Muscle layer of colon (tissue), 2 donors: ENCODE data around the gene CCHCR1.
"Not testable (repeated sequence)": the region's sequence is repeated elsewhere in the genome, so short reads cannot be mapped to it uniquely, and the experiment has no call there.

Experiments
- H3K27ac ChIP-seq: one replicate; pipeline ENCODE4 v1.7.0; 2013; ENCODE audit warnings: low read depth, mild to moderate bottlenecking, low read length, moderate library complexity
- H3K27me3 ChIP-seq, 2 donors: one replicate each; pipeline ENCODE4 v1.7.0; 2013; ENCODE audit warnings: low read length in 2 of 2, mild to moderate bottlenecking in 2 of 2; ENCODE audit not compliant: insufficient read depth in 2 of 2, control insufficient read depth in 1 of 2
- H3K36me3 ChIP-seq: one replicate; pipeline ENCODE4 v1.7.0; 2013; ENCODE audit warnings: mild to moderate bottlenecking, low read length; ENCODE audit not compliant: insufficient read depth
- H3K4me1 ChIP-seq: one replicate; pipeline ENCODE4 v1.7.0; 2013; ENCODE audit warnings: mild to moderate bottlenecking, low read length; ENCODE audit not compliant: insufficient read depth
- H3K4me3 ChIP-seq, 2 donors: one replicate each; pipeline ENCODE4 v1.7.0; 2013; ENCODE audit warnings: low read length in 2 of 2, low read depth in 1 of 2, mild to moderate bottlenecking in 1 of 2, moderate library complexity in 1 of 2
- H3K9ac ChIP-seq: one replicate; pipeline ENCODE4 v1.7.0; 2013; ENCODE audit warnings: low read length
- H3K9me3 ChIP-seq: one replicate; pipeline ENCODE4 v1.7.0; 2013; ENCODE audit warnings: mild to moderate bottlenecking, low read length
- donor health status: abdominal sarcoma.
- donor health status: Adenocarcinoma of cecum.

Gene CCHCR1, protein sequence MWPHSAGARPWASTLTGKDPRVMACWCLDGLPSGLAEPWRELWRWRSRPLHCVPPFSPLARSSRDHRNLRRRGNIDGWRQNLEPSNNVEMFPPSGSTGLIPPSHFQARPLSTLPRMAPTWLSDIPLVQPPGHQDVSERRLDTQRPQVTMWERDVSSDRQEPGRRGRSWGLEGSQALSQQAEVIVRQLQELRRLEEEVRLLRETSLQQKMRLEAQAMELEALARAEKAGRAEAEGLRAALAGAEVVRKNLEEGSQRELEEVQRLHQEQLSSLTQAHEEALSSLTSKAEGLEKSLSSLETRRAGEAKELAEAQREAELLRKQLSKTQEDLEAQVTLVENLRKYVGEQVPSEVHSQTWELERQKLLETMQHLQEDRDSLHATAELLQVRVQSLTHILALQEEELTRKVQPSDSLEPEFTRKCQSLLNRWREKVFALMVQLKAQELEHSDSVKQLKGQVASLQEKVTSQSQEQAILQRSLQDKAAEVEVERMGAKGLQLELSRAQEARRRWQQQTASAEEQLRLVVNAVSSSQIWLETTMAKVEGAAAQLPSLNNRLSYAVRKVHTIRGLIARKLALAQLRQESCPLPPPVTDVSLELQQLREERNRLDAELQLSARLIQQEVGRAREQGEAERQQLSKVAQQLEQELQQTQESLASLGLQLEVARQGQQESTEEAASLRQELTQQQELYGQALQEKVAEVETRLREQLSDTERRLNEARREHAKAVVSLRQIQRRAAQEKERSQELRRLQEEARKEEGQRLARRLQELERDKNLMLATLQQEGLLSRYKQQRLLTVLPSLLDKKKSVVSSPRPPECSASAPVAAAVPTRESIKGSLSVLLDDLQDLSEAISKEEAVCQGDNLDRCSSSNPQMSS

DNA sequence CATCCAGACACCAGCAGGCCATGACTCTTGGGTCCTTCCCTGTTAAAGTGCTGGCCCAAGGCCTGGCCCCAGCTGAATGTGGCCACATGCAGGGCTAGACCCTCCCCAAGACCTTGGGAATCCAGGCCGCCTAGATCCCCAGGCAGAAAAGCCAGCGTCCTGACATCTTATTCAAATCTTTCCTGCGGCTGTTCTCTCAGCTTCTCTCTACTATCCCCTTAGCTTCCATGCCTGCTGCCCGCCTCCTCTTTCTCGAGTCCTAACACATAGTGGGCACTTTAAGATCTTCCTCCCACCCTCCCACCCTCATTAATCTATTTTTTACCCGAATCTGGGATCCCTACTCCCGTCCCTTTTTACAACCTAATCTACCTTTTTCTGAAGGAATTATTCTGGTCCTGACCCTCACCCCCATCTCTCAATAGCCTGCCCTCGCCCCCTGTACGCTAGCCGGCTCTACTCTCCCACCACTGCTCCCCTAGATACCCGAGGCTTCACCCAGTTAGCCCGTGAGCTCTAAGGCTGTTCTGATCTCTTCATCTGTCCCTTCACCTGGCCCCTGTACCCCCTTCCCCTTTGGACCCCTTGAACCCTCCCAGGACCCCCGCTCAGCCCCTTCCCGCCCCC is at the start of gene CCHCR1:
CCHCR1 (minus strand) TSS at position 290 of the 627 bp plus-strand sequence; CDS start at position 88, 202 bp downstream.
- no peaks in the 10 kb centered on the region for H3K9me3 ChIP-seq
- H3K36me3 ChIP-seq = peaks cover 20% of the 10 kb centered on the region
- H3K27me3 ChIP-seq = no peaks in the 10 kb centered on the region
- peak within 1 kb of the TSS; percentile 61 for H3K9ac ChIP-seq
- H3K4me1 ChIP-seq = peaks cover 19% of the 10 kb centered on the region
- peak within 1 kb of the TSS; percentile 48 to 94 for H3K4me3 ChIP-seq
- peak within 1 kb of the TSS; percentile 67 for H3K27ac ChIP-seq

DNA sequence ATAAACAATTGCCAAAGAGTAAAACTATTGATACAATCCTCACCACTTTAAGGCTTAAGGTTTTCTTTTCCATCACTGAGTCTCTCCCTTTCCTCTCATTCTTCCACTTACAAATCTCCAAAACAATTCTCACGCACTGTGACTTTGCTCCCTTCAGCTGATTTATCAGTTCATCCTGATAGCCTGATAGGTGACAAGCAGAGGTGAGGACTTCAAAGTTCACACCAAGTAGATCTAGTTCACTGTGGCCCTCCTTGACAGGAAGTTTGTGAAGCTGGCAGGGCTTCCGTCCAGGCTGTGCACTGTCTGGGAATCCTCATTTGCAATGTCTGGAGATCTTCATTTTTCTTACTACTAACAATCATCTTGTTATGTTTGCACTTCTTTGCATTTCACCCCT is 48.0 kb upstream of the CCHCR1 start:
- no peaks in the 10 kb centered on the region for H3K9me3 ChIP-seq
- no peaks in the 10 kb centered on the region for H3K36me3 ChIP-seq
- no peak overlapping the region for H3K4me3 ChIP-seq
- H3K9ac ChIP-seq = no peak overlapping the region
- no peaks in the 10 kb centered on the region for H3K27me3 ChIP-seq
- H3K4me1 ChIP-seq = peaks cover 12% of the 10 kb centered on the region
- H3K27ac ChIP-seq = no peak overlapping the region

DNA sequence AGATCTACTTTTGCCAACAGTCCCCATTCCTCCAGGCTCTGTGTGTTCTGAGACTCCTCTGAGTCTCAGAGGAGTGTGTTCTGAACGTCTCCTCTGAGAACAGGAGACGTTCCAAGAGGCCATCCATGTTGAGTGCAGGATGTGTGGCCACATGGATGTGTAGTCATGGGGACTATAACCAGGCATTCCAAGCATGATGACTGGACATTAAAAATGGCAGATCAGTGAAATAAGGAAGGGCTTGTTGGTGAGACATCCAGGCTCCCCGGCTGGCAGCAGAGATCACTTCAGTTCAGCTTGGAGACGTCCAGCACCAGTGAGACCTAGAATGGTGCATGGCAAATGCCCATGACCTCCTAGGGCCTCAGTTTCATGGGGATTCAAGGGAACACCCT is 47.1 kb upstream of the CCHCR1 start:
- Histone ChIP-seq H3K27ac (no peak overlapping the region), H3K4me3 (peak overlapping the region in 1 of 2 donors; percentile 57)

DNA sequence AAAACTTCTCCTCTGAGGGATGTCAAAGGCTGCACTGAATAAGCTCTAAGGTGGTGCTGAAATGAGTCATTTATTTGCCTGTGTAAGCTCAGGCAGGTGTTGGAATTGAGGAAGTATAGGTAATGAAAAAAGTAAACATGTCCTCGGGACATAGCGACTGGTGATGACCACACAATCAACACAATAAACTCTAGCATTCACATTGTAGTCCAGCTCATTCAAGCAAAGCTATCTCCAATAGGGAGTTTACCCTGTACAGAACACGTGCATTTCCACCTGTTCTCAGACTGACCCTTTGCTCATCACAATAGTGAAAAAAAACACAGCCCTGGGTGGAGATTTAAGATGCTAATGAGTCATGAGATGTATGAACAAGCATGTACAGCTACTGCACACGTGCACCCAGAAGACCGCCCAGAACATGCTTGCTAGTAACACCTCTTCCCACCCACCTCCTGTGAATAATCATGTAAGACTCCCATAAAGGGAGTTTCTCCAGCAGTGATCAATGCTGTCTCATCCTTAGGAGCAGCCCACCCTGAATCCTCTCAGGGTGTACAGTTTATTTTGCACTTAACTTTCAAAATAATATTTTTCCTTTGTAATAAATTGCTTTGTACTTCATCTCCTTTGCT is 45.9 kb upstream of the CCHCR1 start:
- H3K27me3 ChIP-seq = no peaks in the 10 kb centered on the region
- no peaks in the 10 kb centered on the region for H3K9me3 ChIP-seq
- H3K27ac ChIP-seq = peak overlapping the region; percentile 75
- H3K4me3 ChIP-seq = peak overlapping the region; percentile 54 to 57
- peaks cover 12% of the 10 kb centered on the region for H3K4me1 ChIP-seq
- no peak overlapping the region for H3K9ac ChIP-seq
- no peaks in the 10 kb centered on the region for H3K36me3 ChIP-seq

More for the DNA sequence above, 47.1 kb upstream of the CCHCR1 start:
- H3K36me3 ChIP-seq = no peaks in the 10 kb centered on the region
- H3K9ac ChIP-seq = no peak overlapping the region
- peaks cover 12% of the 10 kb centered on the region for H3K4me1 ChIP-seq
- H3K27me3 ChIP-seq = no peaks in the 10 kb centered on the region
- no peaks in the 10 kb centered on the region for H3K9me3 ChIP-seq

DNA sequence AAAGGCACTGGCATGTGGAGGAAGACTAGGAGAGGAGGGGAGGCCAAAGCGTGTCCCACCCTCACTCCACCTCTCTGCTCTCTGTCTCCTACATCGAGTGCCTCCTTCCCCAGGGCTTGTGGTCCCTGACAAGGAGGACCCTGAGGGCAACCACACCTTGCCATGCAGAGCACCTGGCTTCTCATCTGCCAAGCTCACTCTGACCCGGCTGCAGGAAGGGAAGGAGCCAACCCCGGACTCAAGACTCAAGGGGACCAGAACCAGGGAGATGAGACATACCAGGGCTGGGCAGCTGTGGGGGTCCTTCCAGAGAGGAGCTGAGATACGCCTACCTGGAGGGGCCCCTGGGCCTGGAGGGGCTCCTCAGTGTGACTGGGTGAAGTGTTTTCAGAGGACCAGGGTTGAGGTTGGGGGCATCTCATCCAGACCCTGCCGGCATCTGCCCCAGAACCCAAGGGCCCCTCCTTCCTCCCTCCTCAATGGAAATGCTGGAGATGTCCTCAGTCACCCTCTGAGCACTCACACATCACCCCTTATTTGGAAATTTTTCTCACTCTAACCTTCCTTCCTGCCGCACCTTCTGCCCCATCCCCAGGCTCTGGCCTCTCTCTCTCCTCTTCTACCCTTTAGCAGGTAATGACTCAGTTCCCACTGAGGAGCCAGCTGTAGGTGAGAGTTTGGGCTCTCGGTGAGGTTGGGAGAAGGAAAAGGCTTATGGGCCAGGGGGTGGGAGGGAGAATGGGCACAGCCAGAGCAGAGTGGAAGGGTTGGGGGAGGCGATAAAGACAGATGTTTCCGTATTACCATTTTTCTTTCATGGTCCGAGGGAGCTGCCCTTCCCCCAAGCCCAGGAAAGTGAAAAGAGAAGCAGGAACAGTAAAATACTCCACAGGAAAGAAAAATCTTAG is 44.9 kb upstream of the CCHCR1 start:
- Histone ChIP-seq H3K9me3 (no peaks in the 10 kb centered on the region), H3K27me3 (no peaks in the 10 kb centered on the region), H3K4me1 (peaks cover 12% of the 10 kb centered on the region), H3K27ac (peak overlapping the region; percentile 34), H3K4me3 (no peak overlapping the region), H3K9ac (no peak overlapping the region), H3K36me3 (no peaks in the 10 kb centered on the region)

DNA sequence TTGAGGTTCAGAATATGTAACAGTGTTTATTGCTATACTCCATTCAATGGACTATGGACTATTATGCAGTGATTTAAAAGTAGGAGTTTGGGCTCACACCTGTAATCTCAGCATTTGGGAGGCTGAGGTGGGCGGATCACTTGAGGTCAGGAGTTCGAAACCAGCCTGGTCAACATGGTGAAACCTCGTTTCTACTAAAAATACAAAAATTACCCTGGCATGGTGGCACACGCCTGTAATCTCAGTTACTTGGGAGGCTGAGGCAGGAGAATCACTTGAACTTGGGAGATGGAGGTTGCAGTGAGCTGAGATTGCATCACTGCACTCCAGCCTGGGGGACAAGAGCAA is 41.5 kb upstream of the CCHCR1 start:
- not testable (repeated sequence) for H3K36me3 ChIP-seq, H3K27ac ChIP-seq, H3K9me3 ChIP-seq, H3K27me3 ChIP-seq, H3K9ac ChIP-seq, H3K4me3 ChIP-seq
- peaks cover 14% of the 10 kb centered on the region for H3K4me1 ChIP-seq

DNA sequence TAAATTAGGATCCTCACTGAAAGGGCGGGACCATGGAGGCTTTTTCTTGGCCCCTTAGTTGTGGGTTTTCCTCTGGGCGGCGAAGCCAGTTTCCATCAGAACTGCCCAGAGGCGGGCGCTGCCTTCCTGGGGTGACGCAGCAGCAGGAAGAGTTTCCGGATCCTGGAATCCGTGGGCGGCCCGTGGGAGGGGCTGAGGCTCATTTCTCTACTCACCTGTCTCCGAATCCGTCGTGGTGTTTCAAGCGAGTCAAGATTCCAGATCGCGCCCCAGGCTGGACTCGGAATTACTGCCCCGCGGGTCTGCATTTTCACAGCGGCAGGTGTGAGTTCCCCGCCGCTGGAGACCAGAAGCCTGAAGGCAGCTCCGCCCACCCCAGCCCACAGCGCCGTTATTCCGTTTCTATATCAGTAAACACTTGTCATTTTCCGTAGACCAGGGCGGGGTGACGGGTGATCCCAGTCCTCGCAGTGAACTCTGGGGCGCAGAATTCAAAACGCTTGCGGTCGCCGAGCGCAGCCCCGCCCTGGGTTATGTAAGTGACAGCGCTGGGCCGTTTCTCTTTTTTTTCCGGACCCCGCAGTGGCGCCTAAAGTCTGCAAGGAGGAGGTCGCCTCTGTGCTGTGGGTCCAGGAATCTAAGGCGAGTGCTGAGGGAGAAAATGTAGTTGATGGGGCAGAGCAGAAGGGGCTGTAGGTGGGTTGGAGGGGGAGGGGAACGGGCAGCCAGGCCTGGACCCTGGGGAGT is 40.1 kb upstream of the CCHCR1 start:
- H3K4me1 ChIP-seq = peaks cover 4% of the 10 kb centered on the region
- peak overlapping the region; percentile 95 for H3K27ac ChIP-seq
- no peaks in the 10 kb centered on the region for H3K9me3 ChIP-seq
- H3K27me3 ChIP-seq = no peaks in the 10 kb centered on the region
- H3K4me3 ChIP-seq = peak overlapping the region; percentile 80 to 93
- H3K9ac ChIP-seq = peak overlapping the region; percentile 80
- H3K36me3 ChIP-seq = no peaks in the 10 kb centered on the region

DNA sequence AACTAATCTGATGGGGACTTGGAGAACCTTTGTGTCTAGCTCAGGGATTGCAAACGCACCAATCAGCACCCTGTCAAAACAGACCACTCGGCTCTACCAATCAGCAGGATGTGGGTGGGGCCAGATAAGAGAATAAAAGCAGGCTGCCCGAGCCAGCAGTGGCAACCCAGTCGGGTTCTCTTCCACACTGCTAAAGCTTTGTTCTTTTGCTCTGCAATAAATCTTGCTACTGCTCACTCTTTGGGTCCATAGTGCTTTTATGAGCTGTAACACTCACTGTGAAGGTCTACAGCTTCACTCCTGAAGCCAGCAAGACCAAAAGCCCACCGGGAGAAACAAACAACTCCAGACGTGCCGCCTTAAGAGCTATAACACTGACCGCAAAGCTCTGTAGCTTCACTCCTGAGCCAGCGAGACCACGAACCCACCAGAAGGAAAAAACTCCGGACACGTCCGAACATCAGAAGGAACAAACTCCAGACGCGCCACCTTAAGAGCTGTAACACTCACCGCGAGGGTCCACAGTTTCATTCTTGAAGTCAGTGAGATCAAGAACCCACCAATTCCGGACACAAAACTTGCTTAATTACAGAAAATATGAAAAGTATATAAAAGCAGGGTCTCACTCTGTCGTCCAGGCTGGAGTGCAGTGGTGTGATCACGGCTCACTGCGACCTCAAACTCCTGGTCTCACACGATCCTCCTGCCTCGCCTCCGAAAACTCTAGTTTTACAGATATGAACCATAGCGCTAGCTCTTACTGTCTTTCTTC is 38.8 kb upstream of the CCHCR1 start:
- peak overlapping the region in 1 of 2 donors; percentile 80 for H3K4me3 ChIP-seq
- H3K36me3 ChIP-seq, H3K4me1 ChIP-seq, H3K27ac ChIP-seq, H3K9me3 ChIP-seq, H3K9ac ChIP-seq, H3K27me3 ChIP-seq: not testable (repeated sequence)

DNA sequence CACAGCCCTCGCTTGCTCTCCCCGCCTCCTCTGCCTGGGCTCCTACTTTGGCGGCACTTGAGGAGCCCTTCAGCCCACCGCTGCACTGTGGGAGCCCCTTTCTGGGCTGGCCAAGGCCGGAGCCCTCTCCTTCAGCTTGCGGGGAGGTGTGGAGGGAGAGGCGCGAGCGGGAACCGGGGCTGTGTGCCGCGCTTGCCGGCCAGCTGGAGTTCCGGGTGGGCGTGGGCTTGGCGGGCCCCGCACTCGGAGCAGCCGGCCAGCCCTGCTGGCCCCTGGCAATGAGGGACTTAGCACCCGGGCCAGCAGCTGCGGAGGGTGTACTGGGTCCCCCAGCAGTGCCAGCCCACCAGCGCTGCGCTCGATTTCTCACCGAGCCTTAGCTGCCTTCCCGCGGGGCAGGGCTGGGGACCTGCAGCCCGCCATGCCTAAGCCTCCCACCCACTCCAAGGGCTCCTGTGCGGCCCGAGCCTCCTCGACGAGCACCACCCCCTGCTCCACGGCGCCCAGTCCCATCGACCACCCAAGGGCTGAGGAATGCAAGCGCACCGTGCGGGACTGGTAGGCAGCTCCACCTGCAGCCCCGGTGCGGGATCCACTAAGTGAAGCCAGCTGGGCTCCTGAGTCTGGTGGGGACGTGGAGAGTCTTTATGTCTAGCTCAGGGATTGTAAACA is 37.8 kb upstream of the CCHCR1 start:
- not testable (repeated sequence) for H3K27ac ChIP-seq, H3K36me3 ChIP-seq, H3K9me3 ChIP-seq, H3K9ac ChIP-seq, H3K27me3 ChIP-seq, H3K4me1 ChIP-seq, H3K4me3 ChIP-seq
